H4 (cell line): ENCODE results near the gene ACD. TPM values are rescaled to one million over a fixed set of nuclear protein-coding genes. Genes with fewer than 3 reads are reported as not detected.
A peak's percentile ranks its signal among the peaks of the same experiment; 100 is the strongest.
"Not testable (repeated sequence)": the region's sequence is repeated elsewhere in the genome, so short reads cannot be mapped to it uniquely, and the experiment has no call there.

Experiments
- DNase-seq: peaks from one replicate; pipeline ENCODE4 v3.0.0-alpha.2; 2015; ENCODE audit warnings: low spot score
- total RNA-seq: library from RNA; depleted of rRNA; stranded (reverse); fragments of >200 nt; shearing (Covaris generic); gene quantifications from 2 replicates; pipeline ENCODE4 v1.2.3, GENCODE V29; 2014; rRNA removed

ACD gene
- total RNA-seq, result 29.1 and 45.6 TPM in 2 replicates

- peak; percentile 71 for DNase-seq
These were observed at the start of gene ACD for GRCh38 chr16:67659675-67660563. Gene ACD, minus strand, starts transcription at chr16:67660260. Its CDS starts 40 bp downstream, at chr16:67660220.

DNA sequence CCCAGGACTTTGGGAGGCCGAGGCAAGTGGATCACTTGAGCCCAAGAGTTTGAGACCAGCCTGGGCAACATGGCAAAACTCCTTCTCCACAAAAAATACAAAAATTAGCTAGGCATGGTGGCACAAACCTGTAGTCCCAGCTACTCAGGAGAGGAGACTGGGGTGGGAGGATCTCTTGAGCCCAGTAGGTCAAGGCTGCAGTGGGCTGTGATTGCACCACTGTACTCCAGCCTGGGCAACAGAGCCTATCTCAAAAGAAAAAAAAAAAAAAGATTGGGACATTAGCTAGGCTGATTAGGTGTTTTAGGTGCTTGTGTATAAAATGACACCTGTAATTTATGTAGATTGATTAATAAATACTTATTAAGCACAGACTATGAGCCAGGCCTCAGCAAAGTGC lies 49.0 kb upstream of the ACD start:
- DNase-seq, result no peak

DNA sequence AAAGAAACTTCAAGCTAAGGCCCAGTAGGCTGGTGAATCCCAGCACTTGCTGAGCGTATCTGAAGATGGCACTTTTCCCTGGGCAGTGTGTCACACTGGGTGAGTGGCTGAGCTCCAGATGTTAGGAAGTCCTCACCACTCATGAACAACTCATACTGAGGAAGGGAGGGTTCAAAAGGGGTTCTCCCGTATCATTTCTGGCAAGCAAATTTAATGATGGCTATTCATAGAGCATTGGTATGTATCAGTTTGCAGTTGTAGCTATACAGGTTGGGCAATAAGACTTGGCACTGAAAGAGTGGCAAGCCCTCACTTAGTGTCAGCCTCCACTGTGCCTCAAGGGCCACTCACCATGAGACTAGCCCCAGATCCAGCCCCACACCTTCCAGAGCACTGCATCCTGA lies 48.3 kb upstream of the ACD start:
- no peak for DNase-seq

- no peak for DNase-seq
These were observed 47.7 kb upstream of the ACD start for GRCh38 chr16:67707790-67708189.

DNA sequence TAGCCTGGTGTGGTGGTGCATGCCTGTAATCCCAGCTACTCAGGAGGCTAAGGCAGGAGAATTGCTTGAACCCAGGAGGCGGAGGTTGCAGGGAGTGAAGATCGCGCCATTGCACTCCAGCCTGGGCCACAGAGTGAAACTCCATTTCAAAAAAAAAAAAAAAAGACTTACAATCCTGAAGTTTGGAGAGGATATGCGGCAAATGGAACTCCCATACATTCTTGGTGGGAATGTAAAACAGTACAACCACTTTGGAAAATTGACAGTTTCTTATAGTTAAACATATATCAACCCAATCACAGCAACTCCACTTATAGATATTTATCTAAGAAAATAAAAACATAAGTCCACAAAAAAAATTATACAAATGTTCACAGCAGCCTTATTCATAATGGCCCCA lies 47.1 kb upstream of the ACD start:
- DNase-seq, result no peak

DNA sequence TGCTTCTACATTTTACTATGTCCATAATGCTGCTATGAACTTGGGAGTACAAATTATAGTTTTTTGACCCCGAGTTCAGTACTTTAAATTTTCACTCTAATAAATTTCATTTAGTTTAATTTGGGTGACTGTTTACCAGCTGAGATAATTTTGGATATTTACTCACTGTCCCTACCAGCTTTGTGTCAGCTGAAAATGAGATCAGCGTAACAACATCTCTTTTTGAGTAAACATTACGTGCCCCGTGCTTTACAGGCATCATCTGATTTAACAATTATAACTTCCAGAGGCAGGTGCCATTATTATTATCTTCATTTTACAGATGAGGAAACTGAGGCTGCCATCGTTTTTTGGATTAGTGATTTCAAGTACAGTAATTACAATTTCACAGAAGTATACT lies 44.0 kb upstream of the ACD start:
- no peak for DNase-seq

- DNase-seq, result no peak
These were observed 43.6 kb upstream of the ACD start for GRCh38 chr16:67703626-67704025.

- DNase-seq, result no peak
These were observed 42.1 kb upstream of the ACD start for GRCh38 chr16:67702130-67702529.

- no peak for DNase-seq
These were observed 41.4 kb upstream of the ACD start for GRCh38 chr16:67701420-67701819.

GRCh38 chr16:67699265-67699664 lies 39.2 kb upstream of the ACD start:
- DNase-seq, result no peak

DNA sequence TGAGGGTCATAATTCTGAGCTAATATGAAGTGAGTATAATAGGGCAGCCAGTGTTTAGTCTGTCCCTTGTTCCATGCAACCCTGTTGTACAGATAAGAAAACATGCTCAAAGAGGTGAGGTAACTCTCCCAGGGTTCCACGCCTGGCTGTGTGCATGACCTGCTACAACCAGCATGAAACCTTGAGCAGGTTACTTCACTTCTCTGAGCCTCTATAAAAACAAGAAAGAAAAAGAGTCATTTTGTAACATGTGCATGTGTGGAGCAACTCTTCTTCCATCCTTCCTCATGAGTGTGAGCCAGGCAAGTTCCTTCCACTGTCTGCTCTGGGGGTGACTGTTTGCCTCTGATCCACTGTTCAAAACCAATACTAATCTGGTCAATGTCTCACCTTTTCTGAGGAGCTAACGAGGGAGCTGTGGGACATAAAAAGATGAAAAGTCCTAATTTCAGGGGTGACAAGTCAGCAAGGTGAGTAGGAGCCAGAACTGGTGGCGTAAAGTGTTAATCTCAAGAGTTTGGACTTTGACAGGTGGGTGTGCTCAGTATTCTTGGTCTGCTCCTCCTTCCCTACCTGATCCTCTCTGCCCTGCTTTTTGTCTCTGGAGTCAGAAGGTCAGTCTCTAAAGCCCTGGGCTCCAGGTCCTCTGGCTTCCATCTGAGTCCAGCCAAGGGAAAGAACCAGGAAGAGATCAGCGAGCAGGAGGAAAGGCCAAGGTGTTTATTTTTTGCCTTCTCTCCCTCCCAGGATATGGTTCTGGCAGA lies 37.5 kb upstream of the ACD start:
- no peak for DNase-seq

GRCh38 chr16:67694611-67695010 lies 34.6 kb upstream of the ACD start:
- no peak for DNase-seq

GRCh38 chr16:67693517-67694285 lies 33.6 kb upstream of the ACD start:
- not testable (repeated sequence) for DNase-seq

DNA sequence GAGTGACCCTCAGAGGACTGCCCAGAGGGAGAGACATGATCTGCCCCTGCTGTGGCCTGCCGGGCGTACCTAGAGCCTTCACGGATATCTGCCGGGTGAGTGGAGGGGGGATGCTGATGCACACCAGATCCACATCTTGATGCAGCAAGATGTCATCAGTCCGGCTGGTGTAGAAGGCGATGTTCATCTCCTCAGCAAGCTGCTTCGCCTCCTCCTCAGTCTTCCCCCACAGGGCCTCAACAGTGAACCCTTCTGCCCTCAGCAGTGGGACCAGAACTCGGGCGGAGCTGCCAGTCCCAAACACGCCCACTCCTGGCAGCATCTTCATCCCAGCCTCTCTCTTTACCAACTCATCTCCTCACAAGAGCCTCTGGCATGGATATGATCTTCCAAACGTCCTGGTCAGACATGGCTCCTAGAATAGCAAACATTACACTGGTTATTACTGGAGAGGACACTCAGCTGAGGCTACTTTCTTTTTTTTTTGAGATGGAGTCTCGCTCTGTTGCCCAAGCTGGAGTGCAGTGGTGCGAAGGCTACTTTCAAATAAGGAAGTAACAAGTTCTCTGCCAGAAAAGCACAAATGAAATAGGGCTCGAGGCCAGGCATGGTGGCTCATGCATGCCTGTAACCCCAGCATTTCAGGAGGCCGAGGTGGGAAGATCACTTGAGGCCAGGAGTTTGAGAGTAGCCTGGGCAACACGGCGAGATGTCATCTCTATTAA lies 25.5 kb upstream of the ACD start:
- no peak for DNase-seq

DNA sequence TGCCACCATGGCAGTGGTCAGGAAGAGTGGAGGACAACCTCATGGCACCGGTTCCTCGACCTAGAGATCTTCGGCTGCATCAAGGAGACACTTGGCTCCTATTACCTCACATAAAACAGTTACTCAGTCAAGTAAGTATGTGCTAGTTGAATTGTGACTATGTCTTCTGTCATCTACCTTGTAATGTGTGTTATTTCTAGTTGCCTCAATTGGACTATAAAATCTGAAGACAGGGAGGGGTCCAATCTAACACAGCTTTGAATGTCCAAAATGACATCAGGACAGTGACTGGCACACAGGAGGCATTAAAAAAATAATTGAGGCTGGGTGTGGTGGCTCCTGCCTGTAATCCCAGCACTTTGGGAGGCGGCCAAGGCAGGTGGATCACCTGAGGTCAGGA lies 23.7 kb upstream of the ACD start:
- no peak for DNase-seq

DNA sequence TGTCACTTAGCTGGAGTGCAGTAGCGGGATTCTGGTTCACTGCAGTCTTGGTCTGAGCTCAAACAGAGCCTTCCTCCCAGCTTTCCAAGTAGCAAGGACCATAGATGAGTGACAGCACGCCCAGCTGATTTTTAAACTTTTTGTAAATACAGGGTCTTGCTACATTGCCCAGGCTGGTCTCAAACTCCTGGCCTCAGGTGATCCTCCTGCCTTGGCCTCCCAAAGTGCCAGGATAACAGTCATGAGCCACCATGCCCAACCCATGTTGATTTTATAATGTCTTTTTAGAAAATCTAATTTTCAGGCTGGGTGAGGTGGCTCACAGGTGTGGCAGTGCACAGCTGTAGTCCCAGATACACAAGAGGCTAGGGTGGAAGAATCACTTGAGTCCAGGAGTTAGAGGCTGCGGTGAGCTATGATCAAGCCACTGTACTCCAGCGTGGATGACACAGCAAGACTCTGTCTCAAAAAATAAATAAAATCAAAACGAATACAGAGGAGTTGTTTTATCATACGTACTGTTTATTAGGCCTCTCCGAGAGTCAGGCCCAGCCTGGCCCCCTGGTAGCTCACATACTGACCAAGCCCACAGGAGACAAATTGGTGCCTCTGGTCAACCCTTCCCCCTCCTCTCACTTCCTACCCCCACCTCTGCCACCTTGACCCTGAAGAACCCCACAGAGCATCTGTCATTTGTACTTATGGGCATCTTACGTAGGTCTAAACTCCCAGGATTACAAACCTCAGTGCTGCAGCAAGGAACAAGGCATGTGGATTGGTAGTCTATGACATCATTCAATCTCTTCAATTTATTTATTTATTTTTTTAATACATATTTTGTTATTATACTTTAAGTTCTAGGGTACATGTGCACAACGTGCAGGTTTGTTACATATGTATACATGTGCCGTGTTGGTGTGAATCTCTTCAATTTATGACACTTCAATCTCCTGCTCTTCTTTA lies 20.2 kb upstream of the ACD start:
- DNase-seq, result no peak

DNA sequence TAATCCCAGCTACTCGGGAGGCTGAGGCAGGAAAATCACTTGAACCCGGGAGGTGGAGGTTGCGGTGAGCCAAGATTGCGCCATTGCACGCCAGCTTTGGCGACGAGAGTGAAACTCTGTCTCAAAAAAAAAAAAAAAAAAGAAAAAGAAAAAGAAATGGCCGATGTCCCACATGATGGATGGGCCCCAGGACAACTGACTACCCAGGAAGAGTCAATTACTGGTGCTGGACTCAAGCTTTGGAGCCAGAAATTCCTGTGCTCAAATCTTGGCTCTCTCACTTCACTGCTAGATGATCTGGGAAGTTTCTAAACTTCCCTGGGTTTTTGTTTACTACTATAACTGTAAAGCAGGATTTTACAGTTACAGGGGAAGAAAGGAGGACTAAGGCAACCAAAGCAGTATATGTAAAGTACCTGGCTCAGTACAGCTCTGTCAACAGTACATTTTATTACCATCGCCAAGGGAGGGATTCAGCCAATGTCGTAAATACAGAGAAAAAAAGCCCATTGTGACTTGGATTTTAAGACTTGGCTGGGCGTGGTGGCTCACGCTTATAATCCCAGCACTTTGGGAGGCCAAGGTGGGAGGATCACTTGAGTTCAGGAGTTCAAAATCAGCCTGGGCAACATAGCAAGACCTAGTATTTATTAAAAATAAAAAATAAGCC lies 18.4 kb upstream of the ACD start:
- no peak for DNase-seq

- DNase-seq, result no peak
These were observed 17.7 kb upstream of the ACD start for GRCh38 chr16:67677712-67678111.

DNA sequence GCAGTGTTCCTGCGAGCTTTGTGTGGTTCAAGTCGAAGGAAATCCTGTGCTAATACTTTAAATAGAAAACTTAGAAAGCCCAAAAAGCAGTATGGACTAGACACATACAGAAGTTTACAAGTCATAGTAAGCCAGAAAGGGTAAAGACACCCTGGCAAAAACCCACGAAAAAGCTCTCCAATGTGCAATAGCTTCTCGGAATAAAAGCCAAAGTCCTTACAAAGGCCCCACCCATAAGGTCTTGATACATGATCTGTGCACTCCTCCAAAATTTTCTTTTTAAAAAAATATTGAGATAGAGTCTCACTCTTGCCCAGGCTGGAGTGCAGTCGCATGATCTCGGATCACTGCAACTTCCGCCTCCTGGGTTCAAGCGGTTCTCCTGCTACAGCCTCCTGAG lies 16.9 kb upstream of the ACD start:
- no peak for DNase-seq

DNA sequence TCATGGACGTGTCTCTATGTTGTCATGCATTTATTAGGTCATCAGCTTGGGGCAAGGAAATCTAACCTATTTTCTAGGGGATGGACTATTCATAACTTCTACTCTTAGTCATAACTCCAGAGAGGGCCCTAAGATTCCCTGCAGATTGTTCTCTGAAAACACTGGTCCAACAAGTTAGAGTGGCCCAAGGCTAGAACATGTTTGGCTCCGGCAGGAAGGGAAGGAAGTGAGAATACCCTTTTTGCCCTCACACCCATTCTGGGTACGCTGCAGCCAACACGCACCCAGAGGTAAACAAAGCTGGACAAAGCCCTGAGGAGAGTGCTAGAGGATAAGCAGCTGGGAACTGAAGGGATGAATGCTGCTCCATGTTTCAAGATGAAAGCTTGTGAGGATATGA lies 16.5 kb upstream of the ACD start:
- DNase-seq, result no peak
